Measurements from ENCODE around the gene PPP3CB. TPM values are rescaled to one million over a fixed set of nuclear protein-coding genes. Genes with fewer than 3 reads are reported as not detected.

PPP3CB gene
- total and polyA plus RNA-seq, 11 donors = 29.0 to 77.1 (median 62.3) TPM

DNA sequence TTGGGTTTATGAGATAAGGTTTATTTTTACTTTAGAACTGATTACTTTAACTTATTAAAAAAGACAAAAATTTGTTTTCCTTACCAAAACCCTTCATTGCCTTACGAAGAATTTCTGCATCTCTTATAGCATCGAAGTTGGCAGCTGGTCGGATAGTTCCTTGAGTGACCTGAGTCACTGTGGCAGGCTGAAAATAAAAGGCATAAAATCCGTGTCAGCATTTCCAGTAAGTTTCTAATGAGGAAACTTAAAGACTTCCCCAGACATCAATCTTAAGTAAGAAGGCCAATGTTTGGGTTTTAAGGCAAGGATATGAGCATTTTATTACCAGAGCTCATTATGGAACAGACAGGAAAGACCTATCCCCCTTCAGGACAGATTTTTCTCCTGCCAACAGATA is 107.6 kb downstream of the PPP3CB start:
- no peaks in the 10 kb centered on the region for H3K9me3 ChIP-seq
- no peaks in the 10 kb centered on the region for H3K27me3 ChIP-seq
- no peaks in the 10 kb centered on the region for H3K4me1 ChIP-seq
- TF ChIP-seq, protein P1, sequence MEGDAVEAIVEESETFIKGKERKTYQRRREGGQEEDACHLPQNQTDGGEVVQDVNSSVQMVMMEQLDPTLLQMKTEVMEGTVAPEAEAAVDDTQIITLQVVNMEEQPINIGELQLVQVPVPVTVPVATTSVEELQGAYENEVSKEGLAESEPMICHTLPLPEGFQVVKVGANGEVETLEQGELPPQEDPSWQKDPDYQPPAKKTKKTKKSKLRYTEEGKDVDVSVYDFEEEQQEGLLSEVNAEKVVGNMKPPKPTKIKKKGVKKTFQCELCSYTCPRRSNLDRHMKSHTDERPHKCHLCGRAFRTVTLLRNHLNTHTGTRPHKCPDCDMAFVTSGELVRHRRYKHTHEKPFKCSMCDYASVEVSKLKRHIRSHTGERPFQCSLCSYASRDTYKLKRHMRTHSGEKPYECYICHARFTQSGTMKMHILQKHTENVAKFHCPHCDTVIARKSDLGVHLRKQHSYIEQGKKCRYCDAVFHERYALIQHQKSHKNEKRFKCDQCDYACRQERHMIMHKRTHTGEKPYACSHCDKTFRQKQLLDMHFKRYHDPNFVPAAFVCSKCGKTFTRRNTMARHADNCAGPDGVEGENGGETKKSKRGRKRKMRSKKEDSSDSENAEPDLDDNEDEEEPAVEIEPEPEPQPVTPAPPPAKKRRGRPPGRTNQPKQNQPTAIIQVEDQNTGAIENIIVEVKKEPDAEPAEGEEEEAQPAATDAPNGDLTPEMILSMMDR (IDR thresholded peaks at IDR 0.05) = no peak
- no peak for TF ChIP-seq POLR2A (IDR thresholded peaks at IDR 0.05)
- intact Hi-C loops (cut with DNase I) = no loop called here
- no peak overlapping the region for H3K4me3 ChIP-seq
- no peak overlapping the region for H3K27ac ChIP-seq
- no peak for DNase-seq
- 82 to 89% (median 87%) methylated on average over 4 of the region's 4 CpGs for WGBS, 4 donors
- no peak for ATAC-seq
- H3K36me3 ChIP-seq = peaks cover 0 to 93% (median 84%) of the 10 kb centered on the region in 9 donors

DNA sequence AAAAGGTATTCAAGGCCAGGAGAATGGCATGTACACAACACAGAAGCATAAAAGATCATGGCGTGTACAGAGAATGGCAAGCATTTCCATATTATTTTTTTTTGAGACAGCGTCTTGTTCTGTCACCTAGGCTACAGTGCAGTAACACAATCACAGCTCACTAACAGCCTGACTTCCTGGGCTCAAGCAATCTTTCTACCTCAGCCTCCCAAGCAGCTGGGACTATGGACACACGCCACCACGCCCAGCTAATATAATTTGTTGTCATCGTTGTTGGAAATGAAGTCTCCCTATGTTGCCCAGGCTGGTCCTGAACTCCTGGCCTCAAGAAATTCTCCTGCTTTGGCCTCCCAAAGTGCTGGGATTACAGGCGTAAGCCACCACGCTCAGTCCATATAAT is 109.2 kb downstream of the PPP3CB start:
- no peak for DNase-seq
- intact Hi-C loops (cut with DNase I) = no loop called here
- Histone ChIP-seq H3K27ac (no peak overlapping the region), H3K9me3 (no peaks in the 10 kb centered on the region), H3K4me3 (no peak overlapping the region), H3K4me1 (no peaks in the 10 kb centered on the region), H3K36me3 (peaks cover 0 to 100% (median 98%) of the 10 kb centered on the region in 9 donors), H3K27me3 (no peaks in the 10 kb centered on the region)
- no peak for ATAC-seq
- 94 to 98% (median 96%) methylated on average over 7 of the region's 7 CpGs for WGBS, 4 donors
- TF ChIP-seq, protein P1 (IDR thresholded peaks at IDR 0.05) = no peak
- no peak for TF ChIP-seq POLR2A (IDR thresholded peaks at IDR 0.05)

Other genes starting within 250 kb of the PPP3CB start
- 10 to 100 TPM in 1 of 9 donors, 1 to 10 TPM in 8; 6.5 to 11.6 (median 6.8) TPM for gene DNAJC9, start 248.8 kb downstream of the PPP3CB start, total RNA-seq
- gene DNAJC9, start 248.8 kb downstream of the PPP3CB start, polyA plus RNA-seq = 1 to 10 TPM; 5.8 to 8.7 TPM
- 100 to 1,000 TPM in 6 of 9 donors, 10 to 100 TPM in 3; 56.5 to 112 (median 101) TPM for gene MRPS16, start 243.4 kb downstream of the PPP3CB start, total RNA-seq
- gene MRPS16, start 243.4 kb downstream of the PPP3CB start, polyA plus RNA-seq = 10 to 100 TPM; 80.5 to 85.8 TPM
- 1 to 10 TPM in 6 of 9 donors, under 1 TPM in 3; 0.82 to 2.0 (median 1.6) TPM for gene CFAP70, start 137.2 kb downstream of the PPP3CB start, total RNA-seq
- gene CFAP70, start 137.2 kb downstream of the PPP3CB start, polyA plus RNA-seq = 1 to 10 TPM in 1 of 2 donors, under 1 TPM in 1; 0.22 to 1.4 TPM
- 100 to 1,000 TPM; 100 to 170 (median 126) TPM for gene ANXA7, start 82.0 kb downstream of the PPP3CB start, total RNA-seq
- 10 to 100 TPM; 46.4 to 84.9 TPM for gene ANXA7, start 82.0 kb downstream of the PPP3CB start, polyA plus RNA-seq
- gene MSS51, start 62.5 kb downstream of the PPP3CB start, total RNA-seq = 10 to 100 TPM in 2 of 9 donors, 1 to 10 TPM in 6, under 1 TPM in 1; 0.50 to 12.9 (median 7.6) TPM
- 1 to 10 TPM in 1 of 2 donors, under 1 TPM in 1; 0.90 to 3.3 TPM for gene MSS51, start 62.5 kb downstream of the PPP3CB start, polyA plus RNA-seq
- gene USP54, start 95.3 kb upstream of the PPP3CB start, total RNA-seq = 10 to 100 TPM; 14.1 to 37.3 (median 20.1) TPM
- 10 to 100 TPM in 1 of 2 donors, 1 to 10 TPM in 1; 9.1 to 10.4 TPM for gene USP54, start 95.3 kb upstream of the PPP3CB start, polyA plus RNA-seq
- gene MYOZ1, start 145.4 kb upstream of the PPP3CB start, total RNA-seq = 1 to 10 TPM in 3 of 9 donors, under 1 TPM in 5, not detected in 1; 0.23 to 2.5 (median 0.74) TPM
- gene MYOZ1, start 145.4 kb upstream of the PPP3CB start, polyA plus RNA-seq = under 1 TPM; 0.28 to 0.76 TPM
- gene SYNPO2L, start 160.0 kb upstream of the PPP3CB start, total RNA-seq = 100 to 1,000 TPM; 129 to 649 (median 387) TPM
- gene SYNPO2L, start 160.0 kb upstream of the PPP3CB start, polyA plus RNA-seq = 100 to 1,000 TPM in 1 of 2 donors, 10 to 100 TPM in 1; 77.8 to 246 TPM
- gene AGAP5, start 202.1 kb upstream of the PPP3CB start, total RNA-seq = 1 to 10 TPM; 1.2 to 6.2 (median 3.3) TPM
- 1 to 10 TPM; 1.4 to 6.0 TPM for gene AGAP5, start 202.1 kb upstream of the PPP3CB start, polyA plus RNA-seq
- gene SEC24C, start 248.3 kb upstream of the PPP3CB start, total RNA-seq = 10 to 100 TPM; 42.8 to 65.5 (median 49.5) TPM
- 10 to 100 TPM; 26.4 to 59.6 TPM for gene SEC24C, start 248.3 kb upstream of the PPP3CB start, polyA plus RNA-seq

Measured in heart left ventricle (tissue), 16 donors.